ENCODE results near the gene LSS.

GRCh38 chr21:46160657-46160906 is 68.0 kb downstream of the LSS start:
- TF ChIP-seq CTCF (IDR thresholded peaks at IDR 0.05) = no peak
- TF ChIP-seq ARID4B (CRISPR knock-in tag; IDR thresholded peaks at IDR 0.05; ENCODE audit: borderline replicate concordance) = no peak

Data from WTC11 (cell line).